GM12875 (cell line): ENCODE measurements around the gene LRSAM1.

ENCODE experiments used
- H3K4me3 ChIP-seq: one replicate; pipeline ENCODE4 v1.5.1; 2011; ENCODE audit warnings: low read depth, low read length, control low read depth
- TF ChIP-seq, protein P1 (sequence below): IDR thresholded peaks from 2 replicates; pipeline ENCODE4 v1.5.1; 2011; ENCODE audit warnings: low read depth, mild to moderate bottlenecking, control low read depth, inconsistent platforms, low read length, moderate library complexity, borderline replicate concordance; ENCODE audit not compliant: insufficient read depth

The LRSAM1 gene

DNA sequence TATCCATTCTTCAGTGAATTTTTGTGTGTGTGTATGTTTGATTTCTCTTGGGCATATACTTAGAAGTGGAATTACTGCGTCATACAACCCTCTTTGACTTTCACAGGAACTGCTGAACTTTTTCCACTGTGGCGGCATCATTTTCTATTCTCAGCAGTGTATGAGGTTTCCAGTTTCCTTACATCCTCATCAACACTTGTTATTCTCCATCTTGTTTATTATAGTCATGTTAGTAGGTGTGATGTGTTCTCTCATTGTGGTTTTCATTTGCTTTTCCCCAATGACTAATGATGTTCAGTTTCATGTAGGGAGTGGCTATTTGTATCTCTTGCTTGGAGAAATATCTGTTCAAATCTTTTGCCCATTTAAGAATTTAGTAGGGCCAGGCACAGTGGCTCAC, 24.6 kb upstream of the LRSAM1 start:
- TF ChIP-seq, protein P1, sequence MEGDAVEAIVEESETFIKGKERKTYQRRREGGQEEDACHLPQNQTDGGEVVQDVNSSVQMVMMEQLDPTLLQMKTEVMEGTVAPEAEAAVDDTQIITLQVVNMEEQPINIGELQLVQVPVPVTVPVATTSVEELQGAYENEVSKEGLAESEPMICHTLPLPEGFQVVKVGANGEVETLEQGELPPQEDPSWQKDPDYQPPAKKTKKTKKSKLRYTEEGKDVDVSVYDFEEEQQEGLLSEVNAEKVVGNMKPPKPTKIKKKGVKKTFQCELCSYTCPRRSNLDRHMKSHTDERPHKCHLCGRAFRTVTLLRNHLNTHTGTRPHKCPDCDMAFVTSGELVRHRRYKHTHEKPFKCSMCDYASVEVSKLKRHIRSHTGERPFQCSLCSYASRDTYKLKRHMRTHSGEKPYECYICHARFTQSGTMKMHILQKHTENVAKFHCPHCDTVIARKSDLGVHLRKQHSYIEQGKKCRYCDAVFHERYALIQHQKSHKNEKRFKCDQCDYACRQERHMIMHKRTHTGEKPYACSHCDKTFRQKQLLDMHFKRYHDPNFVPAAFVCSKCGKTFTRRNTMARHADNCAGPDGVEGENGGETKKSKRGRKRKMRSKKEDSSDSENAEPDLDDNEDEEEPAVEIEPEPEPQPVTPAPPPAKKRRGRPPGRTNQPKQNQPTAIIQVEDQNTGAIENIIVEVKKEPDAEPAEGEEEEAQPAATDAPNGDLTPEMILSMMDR, result no peak
- no peak overlapping the region for H3K4me3 ChIP-seq

GRCh38 chr9:127428348-127428747, 23.0 kb upstream of the LRSAM1 start:
- TF ChIP-seq, protein P1, result no peak
- H3K4me3 ChIP-seq, result no peak overlapping the region

- TF ChIP-seq, protein P1, result no peak
- no peak overlapping the region for H3K4me3 ChIP-seq
Measured at GRCh38 chr9:127430415-127430814, 20.9 kb upstream of the LRSAM1 start.

GRCh38 chr9:127437497-127438264, 13.6 kb upstream of the LRSAM1 start:
- no peak overlapping the region for H3K4me3 ChIP-seq
- TF ChIP-seq, protein P1, result no peak

GRCh38 chr9:127438394-127438793, 12.9 kb upstream of the LRSAM1 start:
- H3K4me3 ChIP-seq, result no peak overlapping the region
- TF ChIP-seq, protein P1, result no peak

GRCh38 chr9:127444283-127444920, 6.9 kb upstream of the LRSAM1 start:
- TF ChIP-seq, protein P1, result no peak
- no peak overlapping the region for H3K4me3 ChIP-seq
